K562 (cell line): ENCODE results near the gene ARHGAP12. TPM values are rescaled to one million over a fixed set of nuclear protein-coding genes. Genes with fewer than 3 reads are reported as not detected.

ENCODE experiments used
- GABPB2 ChIP-seq: fragments of 250-450 bp; sonication (Bioruptor Pico); conservative IDR thresholded peaks from 2 replicates; pipeline ENCODE4 v1.5.1; 2021; ENCODE audit warnings: mild to moderate bottlenecking
- MXI1 ChIP-seq: IDR thresholded peaks from 2 replicates; pipeline ENCODE4 v1.6.1; 2011; ENCODE audit warnings: low read depth, mild to moderate bottlenecking, improper control_type of control experiment, low read length
- ZNF217 ChIP-seq: sonication (generic); formaldehyde crosslinking; IDR thresholded peaks from 2 replicates; pipeline ENCODE4 v1.8.0; 2022; ENCODE audit warnings: mild to moderate bottlenecking, missing genetic modification reagents
- ZNF347 ChIP-seq: fragments of 450-650 bp; formaldehyde crosslinking; IDR thresholded peaks from 2 replicates; pipeline ENCODE4 v1.4.0; 2020; ENCODE audit warnings: low read depth, mild to moderate bottlenecking, moderate library complexity
- polyA plus RNA-seq, 8 experiments: library from polyadenylated mRNA; depleted of rRNA in 4 of 8; stranded (reverse) in 5 of 8; unstranded in 3 of 8; fragments of >200 nt; fragmentation: Nextera tagmentation in 2 of 8; fragmentation: Illumina TruSeq in 1 of 8; extraction: Ambion mirVana in 2 of 8; extraction: Trizol in 1 of 8; gene quantifications; 2 replicates each; pipeline versions ENCODE4 v1.2.1 to v1.2.3, GENCODE V29; 2011 to 2014; ENCODE audit warnings: inconsistent platforms in 1 of 8, missing spikeins in 1 of 8
- total RNA-seq, 7 experiments: library from RNA; depleted of rRNA in 6 of 7; stranded (reverse); fragments of >200 nt in 6 of 7; fragmentation: Illumina TruSeq in 2 of 7; extraction: Trizol in 2 of 7; gene quantifications; 2 replicates each; pipeline versions ENCODE4 v1.2.1 to v1.2.3, GENCODE V29; 2011 to 2021; ENCODE audit warnings: low replicate concordance in 1 of 7
- TF ChIP-seq, protein P1 (sequence below): fragments of 450-650 bp; IDR thresholded peaks from 2 replicates; pipeline ENCODE4 v1.6.1; 2017; ENCODE audit warnings: antibody characterized with exemption, mild to moderate bottlenecking
- TF ChIP-seq, protein P2 (sequence below): fragments of 200-800 bp; sonication (Bioruptor generic); IDR thresholded peaks from 2 replicates; pipeline ENCODE4 v1.6.1; 2017; ENCODE audit warnings: missing genetic modification characterization, missing compliant biosample characterization
- TF ChIP-seq, protein P3 (sequence below): fragments of 450-650 bp; formaldehyde crosslinking; IDR thresholded peaks from 2 replicates; pipeline ENCODE4 v1.4.0; 2020; ENCODE audit warnings: mild to moderate bottlenecking, moderate library complexity

ARHGAP12 gene
- total and polyA plus RNA-seq, 9 of the 15 experiments (the other 6 are each of a cell fraction or from before 2014, with no cell fraction given) = 4.4 to 18.7 (median 10.1) TPM

DNA sequence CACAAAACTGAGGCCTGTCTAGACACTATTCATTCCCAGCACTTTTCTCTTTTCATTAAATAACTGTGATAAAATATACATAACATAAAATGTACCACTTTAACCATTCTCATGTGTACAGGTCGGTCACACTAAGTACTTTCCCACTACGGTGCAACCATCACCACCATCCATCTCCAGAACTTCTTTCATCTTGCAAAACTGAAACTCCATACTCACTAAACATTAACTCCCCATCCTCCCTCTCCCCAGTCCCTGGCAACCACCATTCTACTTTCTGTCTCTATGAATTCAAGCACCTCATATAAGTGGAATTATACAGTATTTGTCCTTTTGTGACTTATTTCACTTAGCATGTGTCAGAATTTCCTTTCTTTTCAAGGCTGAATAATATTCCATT lies 53.0 kb downstream of the ARHGAP12 start (continued):
- TF ChIP-seq, protein P1, sequence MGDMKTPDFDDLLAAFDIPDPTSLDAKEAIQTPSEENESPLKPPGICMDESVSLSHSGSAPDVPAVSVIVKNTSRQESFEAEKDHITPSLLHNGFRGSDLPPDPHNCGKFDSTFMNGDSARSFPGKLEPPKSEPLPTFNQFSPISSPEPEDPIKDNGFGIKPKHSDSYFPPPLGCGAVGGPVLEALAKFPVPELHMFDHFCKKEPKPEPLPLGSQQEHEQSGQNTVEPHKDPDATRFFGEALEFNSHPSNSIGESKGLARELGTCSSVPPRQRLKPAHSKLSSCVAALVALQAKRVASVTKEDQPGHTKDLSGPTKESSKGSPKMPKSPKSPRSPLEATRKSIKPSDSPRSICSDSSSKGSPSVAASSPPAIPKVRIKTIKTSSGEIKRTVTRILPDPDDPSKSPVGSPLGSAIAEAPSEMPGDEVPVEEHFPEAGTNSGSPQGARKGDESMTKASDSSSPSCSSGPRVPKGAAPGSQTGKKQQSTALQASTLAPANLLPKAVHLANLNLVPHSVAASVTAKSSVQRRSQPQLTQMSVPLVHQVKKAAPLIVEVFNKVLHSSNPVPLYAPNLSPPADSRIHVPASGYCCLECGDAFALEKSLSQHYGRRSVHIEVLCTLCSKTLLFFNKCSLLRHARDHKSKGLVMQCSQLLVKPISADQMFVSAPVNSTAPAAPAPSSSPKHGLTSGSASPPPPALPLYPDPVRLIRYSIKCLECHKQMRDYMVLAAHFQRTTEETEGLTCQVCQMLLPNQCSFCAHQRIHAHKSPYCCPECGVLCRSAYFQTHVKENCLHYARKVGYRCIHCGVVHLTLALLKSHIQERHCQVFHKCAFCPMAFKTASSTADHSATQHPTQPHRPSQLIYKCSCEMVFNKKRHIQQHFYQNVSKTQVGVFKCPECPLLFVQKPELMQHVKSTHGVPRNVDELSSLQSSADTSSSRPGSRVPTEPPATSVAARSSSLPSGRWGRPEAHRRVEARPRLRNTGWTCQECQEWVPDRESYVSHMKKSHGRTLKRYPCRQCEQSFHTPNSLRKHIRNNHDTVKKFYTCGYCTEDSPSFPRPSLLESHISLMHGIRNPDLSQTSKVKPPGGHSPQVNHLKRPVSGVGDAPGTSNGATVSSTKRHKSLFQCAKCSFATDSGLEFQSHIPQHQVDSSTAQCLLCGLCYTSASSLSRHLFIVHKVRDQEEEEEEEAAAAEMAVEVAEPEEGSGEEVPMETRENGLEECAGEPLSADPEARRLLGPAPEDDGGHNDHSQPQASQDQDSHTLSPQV = no peak
- TF ChIP-seq MXI1 = no peak
- TF ChIP-seq, protein P2, sequence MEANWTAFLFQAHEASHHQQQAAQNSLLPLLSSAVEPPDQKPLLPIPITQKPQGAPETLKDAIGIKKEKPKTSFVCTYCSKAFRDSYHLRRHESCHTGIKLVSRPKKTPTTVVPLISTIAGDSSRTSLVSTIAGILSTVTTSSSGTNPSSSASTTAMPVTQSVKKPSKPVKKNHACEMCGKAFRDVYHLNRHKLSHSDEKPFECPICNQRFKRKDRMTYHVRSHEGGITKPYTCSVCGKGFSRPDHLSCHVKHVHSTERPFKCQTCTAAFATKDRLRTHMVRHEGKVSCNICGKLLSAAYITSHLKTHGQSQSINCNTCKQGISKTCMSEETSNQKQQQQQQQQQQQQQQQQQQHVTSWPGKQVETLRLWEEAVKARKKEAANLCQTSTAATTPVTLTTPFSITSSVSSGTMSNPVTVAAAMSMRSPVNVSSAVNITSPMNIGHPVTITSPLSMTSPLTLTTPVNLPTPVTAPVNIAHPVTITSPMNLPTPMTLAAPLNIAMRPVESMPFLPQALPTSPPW (CRISPR knock-in tag) = no peak
- TF ChIP-seq GABPB2 (CRISPR knock-in tag) = no peak
- TF ChIP-seq, protein P3, sequence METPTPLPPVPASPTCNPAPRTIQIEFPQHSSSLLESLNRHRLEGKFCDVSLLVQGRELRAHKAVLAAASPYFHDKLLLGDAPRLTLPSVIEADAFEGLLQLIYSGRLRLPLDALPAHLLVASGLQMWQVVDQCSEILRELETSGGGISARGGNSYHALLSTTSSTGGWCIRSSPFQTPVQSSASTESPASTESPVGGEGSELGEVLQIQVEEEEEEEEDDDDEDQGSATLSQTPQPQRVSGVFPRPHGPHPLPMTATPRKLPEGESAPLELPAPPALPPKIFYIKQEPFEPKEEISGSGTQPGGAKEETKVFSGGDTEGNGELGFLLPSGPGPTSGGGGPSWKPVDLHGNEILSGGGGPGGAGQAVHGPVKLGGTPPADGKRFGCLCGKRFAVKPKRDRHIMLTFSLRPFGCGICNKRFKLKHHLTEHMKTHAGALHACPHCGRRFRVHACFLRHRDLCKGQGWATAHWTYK (CRISPR knock-in tag) = no peak
- no peak for TF ChIP-seq ZNF217 (CRISPR knock-in tag)
- no peak for TF ChIP-seq ZNF347 (CRISPR knock-in tag)
- TF ChIP-seq, all 486 proteins: peak for 0
